Testis (tissue), 2 donors: ENCODE measurements around the gene DCTD.

Experiments
- POLR2A ChIP-seq: fragments of 450-650 bp; IDR thresholded peaks from one replicate; pipeline ENCODE4 v1.6.1; 2017; ENCODE audit warnings: antibody characterized with exemption, mild to moderate bottlenecking, moderate library complexity
- TF ChIP-seq, protein P1 (sequence below), 3 experiments: fragments of 450-650 bp in 2 of 3; fragments of 200-600 bp in 1 of 3; sonication (generic) in 1 of 3; IDR thresholded peaks; one replicate each; pipeline ENCODE4 v1.5.1; 2016 to 2019; ENCODE audit warnings: antibody characterized with exemption in 3 of 3, mild to moderate bottlenecking in 2 of 3, moderate library complexity in 1 of 3

DNA sequence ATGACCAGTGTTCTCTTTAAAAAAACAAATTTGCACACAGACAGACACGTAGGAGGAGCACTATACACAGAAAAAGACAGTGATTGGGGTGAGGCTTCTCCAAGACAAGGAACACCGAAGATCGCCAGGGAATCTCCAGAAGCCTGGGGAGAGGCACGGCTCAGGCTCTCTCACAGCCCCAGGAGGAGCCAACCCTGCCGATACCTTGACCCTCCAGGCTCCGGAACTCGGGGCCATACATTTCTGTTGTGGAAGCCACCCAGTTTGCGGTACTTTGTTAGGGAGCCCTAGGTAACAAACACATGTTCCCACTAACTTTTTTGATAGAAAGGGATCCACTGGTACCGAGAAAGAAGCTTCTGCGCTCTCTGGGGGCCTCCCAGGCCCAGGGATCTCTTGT lies 55.8 kb downstream of the DCTD start:
- TF ChIP-seq, protein P1, sequence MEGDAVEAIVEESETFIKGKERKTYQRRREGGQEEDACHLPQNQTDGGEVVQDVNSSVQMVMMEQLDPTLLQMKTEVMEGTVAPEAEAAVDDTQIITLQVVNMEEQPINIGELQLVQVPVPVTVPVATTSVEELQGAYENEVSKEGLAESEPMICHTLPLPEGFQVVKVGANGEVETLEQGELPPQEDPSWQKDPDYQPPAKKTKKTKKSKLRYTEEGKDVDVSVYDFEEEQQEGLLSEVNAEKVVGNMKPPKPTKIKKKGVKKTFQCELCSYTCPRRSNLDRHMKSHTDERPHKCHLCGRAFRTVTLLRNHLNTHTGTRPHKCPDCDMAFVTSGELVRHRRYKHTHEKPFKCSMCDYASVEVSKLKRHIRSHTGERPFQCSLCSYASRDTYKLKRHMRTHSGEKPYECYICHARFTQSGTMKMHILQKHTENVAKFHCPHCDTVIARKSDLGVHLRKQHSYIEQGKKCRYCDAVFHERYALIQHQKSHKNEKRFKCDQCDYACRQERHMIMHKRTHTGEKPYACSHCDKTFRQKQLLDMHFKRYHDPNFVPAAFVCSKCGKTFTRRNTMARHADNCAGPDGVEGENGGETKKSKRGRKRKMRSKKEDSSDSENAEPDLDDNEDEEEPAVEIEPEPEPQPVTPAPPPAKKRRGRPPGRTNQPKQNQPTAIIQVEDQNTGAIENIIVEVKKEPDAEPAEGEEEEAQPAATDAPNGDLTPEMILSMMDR (IDR thresholded peaks at IDR 0.05): no peak
- TF ChIP-seq POLR2A: no peak
